GM23338 (cell line): ENCODE data around the gene LINC00305.

ENCODE experiments used
- CREB1 ChIP-seq: fragments of 250-450 bp; sonication (Bioruptor Pico); IDR thresholded peaks from 2 replicates; pipeline ENCODE4 v1.5.0; 2020; ENCODE audit warnings: low read depth, mild to moderate bottlenecking, moderate library complexity
- CTCF ChIP-seq, 2 experiments: fragments of 200-600 bp in 1 of 2; sonication (generic) in 1 of 2; conservative IDR thresholded peaks; 2 replicates each; pipeline versions ENCODE4 v1.5.1 to v1.6.1; 2016 to 2017; ENCODE audit warnings: antibody characterized with exemption in 2 of 2, low read depth in 2 of 2, mild to moderate bottlenecking in 2 of 2, moderate library complexity in 1 of 2
- ETS1 ChIP-seq: IDR thresholded peaks from 2 replicates; pipeline ENCODE4 v1.6.1; 2016; ENCODE audit warnings: antibody characterized with exemption
- EZH2 ChIP-seq: fragments of 200-600 bp; sonication (generic); IDR thresholded peaks from one replicate; pipeline ENCODE4 v1.8.0; 2017; ENCODE audit warnings: antibody characterized with exemption, mild to moderate bottlenecking, low read depth; ENCODE audit not compliant: unreplicated experiment
- EZH2phosphoT487 ChIP-seq: fragments of 200-600 bp; sonication (generic); IDR thresholded peaks from one replicate; pipeline ENCODE4 v1.8.1; 2018; ENCODE audit warnings: antibody characterized with exemption; ENCODE audit not compliant: unreplicated experiment
- JUNB ChIP-seq: IDR thresholded peaks from one replicate; pipeline ENCODE4 v1.6.1; 2016; ENCODE audit warnings: antibody characterized with exemption; ENCODE audit not compliant: unreplicated experiment
- NANOG ChIP-seq: IDR thresholded peaks from 2 replicates; pipeline ENCODE4 v1.6.1; 2016; ENCODE audit warnings: antibody characterized with exemption, borderline replicate concordance
- POLR2AphosphoS5 ChIP-seq: IDR thresholded peaks from 2 replicates; pipeline ENCODE4 v1.6.1; 2016; ENCODE audit warnings: antibody characterized with exemption, low read depth
- REST ChIP-seq: IDR thresholded peaks from one replicate; pipeline ENCODE4 v1.6.1; 2018; ENCODE audit warnings: antibody characterized with exemption; ENCODE audit not compliant: unreplicated experiment
- STAT1 ChIP-seq: IDR thresholded peaks from one replicate; pipeline ENCODE4 v1.6.1; 2016; ENCODE audit warnings: antibody characterized with exemption; ENCODE audit not compliant: unreplicated experiment
- ZNF114 ChIP-seq: fragments of 250-450 bp; sonication (Bioruptor Pico); IDR thresholded peaks from 2 replicates; pipeline ENCODE4 v1.5.0; 2020; ENCODE audit warnings: mild to moderate bottlenecking, moderate library complexity
- ZNF331 ChIP-seq: fragments of 250-450 bp; sonication (Bioruptor Pico); IDR thresholded peaks from 2 replicates; pipeline ENCODE4 v1.5.0; 2020; ENCODE audit warnings: low read depth, mild to moderate bottlenecking, moderate library complexity
- ZNF462 ChIP-seq: fragments of 250-450 bp; sonication (Bioruptor Pico); IDR thresholded peaks from 2 replicates; pipeline ENCODE4 v1.5.0; 2020; ENCODE audit warnings: mild to moderate bottlenecking, moderate library complexity

DNA sequence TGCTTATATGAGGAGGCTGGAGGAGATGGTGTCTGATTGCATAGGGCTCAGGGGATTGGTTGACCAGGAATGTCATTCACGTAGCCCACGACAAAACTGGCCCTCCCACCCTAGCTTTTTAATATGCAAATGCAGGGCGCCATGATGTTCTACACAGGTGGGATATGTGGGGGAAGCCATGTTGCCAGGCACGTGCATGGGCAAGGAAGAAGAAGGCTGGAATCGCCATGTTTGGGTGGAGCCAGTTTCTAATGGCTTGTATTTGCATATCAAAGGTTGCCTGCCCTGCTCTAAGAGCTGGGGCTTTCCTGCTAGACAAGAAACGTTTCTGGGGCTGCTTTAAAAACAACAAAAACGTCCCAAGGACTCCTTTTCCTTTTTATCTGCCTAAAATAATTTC, 26.5 kb upstream of the LINC00305 start:
- TF ChIP-seq CTCF (conservative IDR thresholded peaks at IDR 0.05; ENCODE audit: low read depth in 2 of 2) (no peak), EZH2 (no peak), REST (no peak), POLR2AphosphoS5 (no peak), ETS1 (no peak), EZH2phosphoT487 (no peak), CREB1 (no peak), STAT1 (no peak), ZNF331 (CRISPR knock-in tag) (no peak), ZNF114 (no peak), JUNB (no peak), ZNF462 (CRISPR knock-in tag) (no peak), NANOG (no peak; the same call in 1 of the 2 replicates)
